ENCODE measurements around the gene STAM.

Gene STAM

GRCh38 chr10:17648243-17649035 is 4.5 kb downstream of the STAM start:
- H3K9ac ChIP-seq (ENCODE audit: low read length): no peak overlapping the region
- H3K36me3 ChIP-seq (ENCODE audit: control insufficient read depth, insufficient read depth, low read length): no peaks in the 10 kb centered on the region
- no peak overlapping the region for H2AK5ac ChIP-seq (ENCODE audit: low read length)
- no peaks in the 10 kb centered on the region for H3K27me3 ChIP-seq (ENCODE audit: insufficient read depth, low read length, poor library complexity)
- H3K27ac ChIP-seq (ENCODE audit: low read depth, low read length): no peak overlapping the region
- H3K4me3 ChIP-seq (ENCODE audit: low read length): no peak overlapping the region
- H3K79me1 ChIP-seq (ENCODE audit: low read length): peaks cover 14% of the 10 kb centered on the region
- DNase-seq: no peak
- no peak overlapping the region for H2BK120ac ChIP-seq (ENCODE audit: low read depth, low read length)
- WGBS (ENCODE audit: extremely low coverage, insufficient coverage, low lambda C conversion rate): no CpG with 5 or more reads among the region's 10 CpGs
- no peak overlapping the region for H3K56ac ChIP-seq (ENCODE audit: low read length)
- H4K8ac ChIP-seq (ENCODE audit: low read depth, low read length): no peak overlapping the region
- no peak overlapping the region for H3K4me2 ChIP-seq (ENCODE audit: low read length)
- H2BK5ac ChIP-seq (ENCODE audit: low read length): no peak overlapping the region
- H4K5ac ChIP-seq (ENCODE audit: low read length): no peak overlapping the region
- H2BK15ac ChIP-seq (replicated peaks; ENCODE audit: low read depth): no peak overlapping the region
- no peak overlapping the region for H3K23ac ChIP-seq (ENCODE audit: low read length)
- no peak overlapping the region for H3K18ac ChIP-seq (ENCODE audit: low read length)
- H3K4me1 ChIP-seq (ENCODE audit: control insufficient read depth, low read depth, low read length): peaks cover 3% of the 10 kb centered on the region
- H3K79me2 ChIP-seq (ENCODE audit: control insufficient read depth, insufficient read depth, low read length): peaks cover 69% of the 10 kb centered on the region
- no peak overlapping the region for H3K4ac ChIP-seq (ENCODE audit: low read depth, low read length)

- no peak overlapping the region for H2BK120ac ChIP-seq (ENCODE audit: low read depth, low read length)
- peaks cover 16% of the 10 kb centered on the region for H3K79me1 ChIP-seq (ENCODE audit: low read length)
- H3K27me3 ChIP-seq (ENCODE audit: insufficient read depth, low read length, poor library complexity): no peaks in the 10 kb centered on the region
These were observed 5.1 kb downstream of the STAM start for GRCh38 chr10:17649052-17649451.

GRCh38 chr10:17649836-17650235 is 5.9 kb downstream of the STAM start:
- no peak for DNase-seq
- no peak overlapping the region for H2BK15ac ChIP-seq (replicated peaks; ENCODE audit: low read depth)
- H3K36me3 ChIP-seq (ENCODE audit: control insufficient read depth, insufficient read depth, low read length): no peaks in the 10 kb centered on the region
- no peaks in the 10 kb centered on the region for H3K27me3 ChIP-seq (ENCODE audit: insufficient read depth, low read length, poor library complexity)
- no peak overlapping the region for H3K4me2 ChIP-seq (ENCODE audit: low read length)
- H4K8ac ChIP-seq (ENCODE audit: low read depth, low read length): no peak overlapping the region
- no peak overlapping the region for H3K56ac ChIP-seq (ENCODE audit: low read length)
- no CpG with 5 or more reads among the region's 2 CpGs for WGBS (ENCODE audit: extremely low coverage, insufficient coverage, low lambda C conversion rate)
- peaks cover 13% of the 10 kb centered on the region for H3K79me1 ChIP-seq (ENCODE audit: low read length)
- no peak overlapping the region for H3K23ac ChIP-seq (ENCODE audit: low read length)
- H3K4me1 ChIP-seq (ENCODE audit: control insufficient read depth, low read depth, low read length): peaks cover 3% of the 10 kb centered on the region
- H3K18ac ChIP-seq (ENCODE audit: low read length): no peak overlapping the region
- H4K5ac ChIP-seq (ENCODE audit: low read length): no peak overlapping the region
- no peak overlapping the region for H3K9ac ChIP-seq (ENCODE audit: low read length)
- no peak overlapping the region for H2BK5ac ChIP-seq (ENCODE audit: low read length)
- no peak overlapping the region for H3K4me3 ChIP-seq (ENCODE audit: low read length)
- H3K27ac ChIP-seq (ENCODE audit: low read depth, low read length): no peak overlapping the region
- no peak overlapping the region for H3K4ac ChIP-seq (ENCODE audit: low read depth, low read length)
- H2BK120ac ChIP-seq (ENCODE audit: low read depth, low read length): no peak overlapping the region
- H2AK5ac ChIP-seq (ENCODE audit: low read length): no peak overlapping the region
- peaks cover 67% of the 10 kb centered on the region for H3K79me2 ChIP-seq (ENCODE audit: control insufficient read depth, insufficient read depth, low read length)

More at GRCh38 chr10:17649052-17649451, 5.1 kb downstream of the STAM start:
- Histone ChIP-seq H3K36me3 (ENCODE audit: control insufficient read depth, insufficient read depth, low read length) (no peaks in the 10 kb centered on the region), H3K23ac (ENCODE audit: low read length) (no peak overlapping the region), H3K9ac (ENCODE audit: low read length) (no peak overlapping the region), H2AK5ac (ENCODE audit: low read length) (no peak overlapping the region), H3K56ac (ENCODE audit: low read length) (no peak overlapping the region), H2BK5ac (ENCODE audit: low read length) (no peak overlapping the region), H3K79me2 (ENCODE audit: control insufficient read depth, insufficient read depth, low read length) (peaks cover 73% of the 10 kb centered on the region), H3K18ac (ENCODE audit: low read length) (no peak overlapping the region), H3K4me1 (ENCODE audit: control insufficient read depth, low read depth, low read length) (peaks cover 3% of the 10 kb centered on the region), H3K27ac (ENCODE audit: low read depth, low read length) (no peak overlapping the region), H2BK15ac (replicated peaks; ENCODE audit: low read depth) (no peak overlapping the region), H4K5ac (ENCODE audit: low read length) (no peak overlapping the region), H3K4me2 (ENCODE audit: low read length) (no peak overlapping the region), H3K4ac (ENCODE audit: low read depth, low read length) (no peak overlapping the region), H3K4me3 (ENCODE audit: low read length) (no peak overlapping the region), H4K8ac (ENCODE audit: low read depth, low read length) (no peak overlapping the region)
- DNase-seq: no peak
- WGBS (ENCODE audit: extremely low coverage, insufficient coverage, low lambda C conversion rate): no CpG with 5 or more reads among the region's 4 CpGs

- no peak overlapping the region for H3K4me3 ChIP-seq (ENCODE audit: low read length)
- H3K36me3 ChIP-seq (ENCODE audit: control insufficient read depth, insufficient read depth, low read length): no peaks in the 10 kb centered on the region
- H3K27me3 ChIP-seq (ENCODE audit: insufficient read depth, low read length, poor library complexity): no peaks in the 10 kb centered on the region
- H3K23ac ChIP-seq (ENCODE audit: low read length): no peak overlapping the region
- no peak overlapping the region for H2AK5ac ChIP-seq (ENCODE audit: low read length)
- H3K4ac ChIP-seq (ENCODE audit: low read depth, low read length): peak overlapping the region; percentile 2
- peaks cover 15% of the 10 kb centered on the region for H3K79me1 ChIP-seq (ENCODE audit: low read length)
- H2BK5ac ChIP-seq (ENCODE audit: low read length): no peak overlapping the region
- no peak overlapping the region for H2BK15ac ChIP-seq (replicated peaks; ENCODE audit: low read depth)
- H4K8ac ChIP-seq (ENCODE audit: low read depth, low read length): no peak overlapping the region
- peaks cover 67% of the 10 kb centered on the region for H3K79me2 ChIP-seq (ENCODE audit: control insufficient read depth, insufficient read depth, low read length)
- DNase-seq: no peak
- H3K9ac ChIP-seq (ENCODE audit: low read length): peak overlapping the region; percentile 24
- peak overlapping the region; percentile 62 for H3K27ac ChIP-seq (ENCODE audit: low read depth, low read length)
- no peak overlapping the region for H2BK120ac ChIP-seq (ENCODE audit: low read depth, low read length)
- WGBS (ENCODE audit: extremely low coverage, insufficient coverage, low lambda C conversion rate): no CpG with 5 or more reads among the region's 8 CpGs
- H3K4me1 ChIP-seq (ENCODE audit: control insufficient read depth, low read depth, low read length): peaks cover 3% of the 10 kb centered on the region
- H3K18ac ChIP-seq (ENCODE audit: low read length): peak overlapping the region; percentile 80
- peak overlapping the region; percentile 54 for H3K56ac ChIP-seq (ENCODE audit: low read length)
- H3K4me2 ChIP-seq (ENCODE audit: low read length): no peak overlapping the region
- H4K5ac ChIP-seq (ENCODE audit: low read length): no peak overlapping the region
These were observed 6.5 kb downstream of the STAM start for GRCh38 chr10:17650416-17650815.

GRCh38 chr10:17651896-17652295 is 7.9 kb downstream of the STAM start:
- H2BK120ac ChIP-seq (ENCODE audit: low read depth, low read length): no peak overlapping the region
- H2AK5ac ChIP-seq (ENCODE audit: low read length): no peak overlapping the region
- peaks cover 12% of the 10 kb centered on the region for H3K79me1 ChIP-seq (ENCODE audit: low read length)
- no peak overlapping the region for H3K4me2 ChIP-seq (ENCODE audit: low read length)
- H3K56ac ChIP-seq (ENCODE audit: low read length): no peak overlapping the region
- no peak overlapping the region for H3K18ac ChIP-seq (ENCODE audit: low read length)
- peaks cover 2% of the 10 kb centered on the region for H3K4me1 ChIP-seq (ENCODE audit: control insufficient read depth, low read depth, low read length)
- H3K36me3 ChIP-seq (ENCODE audit: control insufficient read depth, insufficient read depth, low read length): no peaks in the 10 kb centered on the region
- H4K8ac ChIP-seq (ENCODE audit: low read depth, low read length): no peak overlapping the region
- H3K4ac ChIP-seq (ENCODE audit: low read depth, low read length): no peak overlapping the region
- no peak for DNase-seq
- no peak overlapping the region for H4K5ac ChIP-seq (ENCODE audit: low read length)
- H2BK5ac ChIP-seq (ENCODE audit: low read length): no peak overlapping the region
- no peaks in the 10 kb centered on the region for H3K27me3 ChIP-seq (ENCODE audit: insufficient read depth, low read length, poor library complexity)
- peaks cover 65% of the 10 kb centered on the region for H3K79me2 ChIP-seq (ENCODE audit: control insufficient read depth, insufficient read depth, low read length)
- no peak overlapping the region for H2BK15ac ChIP-seq (replicated peaks; ENCODE audit: low read depth)
- no peak overlapping the region for H3K9ac ChIP-seq (ENCODE audit: low read length)
- no peak overlapping the region for H3K27ac ChIP-seq (ENCODE audit: low read depth, low read length)
- no peak overlapping the region for H3K4me3 ChIP-seq (ENCODE audit: low read length)
- no peak overlapping the region for H3K23ac ChIP-seq (ENCODE audit: low read length)

- peaks cover 2% of the 10 kb centered on the region for H3K4me1 ChIP-seq (ENCODE audit: control insufficient read depth, low read depth, low read length)
- no peak overlapping the region for H3K4me3 ChIP-seq (ENCODE audit: low read length)
- H3K27ac ChIP-seq (ENCODE audit: low read depth, low read length): no peak overlapping the region
- no peak overlapping the region for H2AK5ac ChIP-seq (ENCODE audit: low read length)
- no peak overlapping the region for H3K9ac ChIP-seq (ENCODE audit: low read length)
- peaks cover 11% of the 10 kb centered on the region for H3K79me1 ChIP-seq (ENCODE audit: low read length)
- no peak overlapping the region for H2BK5ac ChIP-seq (ENCODE audit: low read length)
- H3K4ac ChIP-seq (ENCODE audit: low read depth, low read length): no peak overlapping the region
- H3K36me3 ChIP-seq (ENCODE audit: control insufficient read depth, insufficient read depth, low read length): no peaks in the 10 kb centered on the region
- no peak overlapping the region for H3K23ac ChIP-seq (ENCODE audit: low read length)
- H4K5ac ChIP-seq (ENCODE audit: low read length): no peak overlapping the region
- no peak overlapping the region for H3K4me2 ChIP-seq (ENCODE audit: low read length)
- no peaks in the 10 kb centered on the region for H3K27me3 ChIP-seq (ENCODE audit: insufficient read depth, low read length, poor library complexity)
- no peak overlapping the region for H3K18ac ChIP-seq (ENCODE audit: low read length)
- no peak overlapping the region for H2BK15ac ChIP-seq (replicated peaks; ENCODE audit: low read depth)
- no peak overlapping the region for H2BK120ac ChIP-seq (ENCODE audit: low read depth, low read length)
- DNase-seq: no peak
- peaks cover 64% of the 10 kb centered on the region for H3K79me2 ChIP-seq (ENCODE audit: control insufficient read depth, insufficient read depth, low read length)
- no peak overlapping the region for H3K56ac ChIP-seq (ENCODE audit: low read length)
- no peak overlapping the region for H4K8ac ChIP-seq (ENCODE audit: low read depth, low read length)
These were observed 8.6 kb downstream of the STAM start for GRCh38 chr10:17652585-17652984.

All from mesendoderm (in vitro differentiated cells).